ENCODE results near the gene TRIM45.

Gene TRIM45

DNA sequence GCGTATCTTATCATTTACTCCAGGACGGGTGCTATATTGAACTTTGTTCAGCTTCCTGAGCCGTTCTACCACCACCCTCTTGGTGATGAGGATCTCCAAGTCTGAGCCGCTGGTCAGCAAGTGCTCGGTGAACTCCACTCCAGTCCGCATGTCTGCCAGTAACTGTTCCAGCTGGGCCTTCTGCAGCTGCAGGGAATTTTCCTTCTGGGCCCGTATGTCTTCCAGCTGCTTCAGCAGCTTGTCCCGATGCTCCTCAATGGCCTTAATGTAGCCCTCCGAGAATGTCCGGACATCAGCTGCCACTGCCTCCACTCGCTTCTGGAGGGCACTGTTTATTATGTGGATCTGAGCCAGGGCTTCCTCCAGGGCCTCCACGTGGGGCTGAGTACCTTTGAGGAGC lies 3.4 kb downstream of the TRIM45 start:
- Histone ChIP-seq H3K4me1 (ENCODE audit: control insufficient read depth, insufficient read depth, low read length) (peaks cover 19% of the 10 kb centered on the region), H3K36me3 (ENCODE audit: control insufficient read depth, insufficient read depth, low read length) (peaks cover 40% of the 10 kb centered on the region), H3K9me3 (ENCODE audit: control insufficient read depth, low read length) (no peaks in the 10 kb centered on the region), H3K4me3 (ENCODE audit: insufficient read depth, low read depth, low read length) (no peak overlapping the region), H3K27ac (ENCODE audit: insufficient read depth, low read depth, low read length, poor library complexity, severe bottlenecking) (no peak overlapping the region), H3K27me3 (ENCODE audit: control insufficient read depth, insufficient read depth, low read length, poor library complexity, severe bottlenecking) (no peaks in the 10 kb centered on the region)
- 92 to 93% methylated on average over 12 of the region's 12 CpGs for WGBS, 2 experiments

DNA sequence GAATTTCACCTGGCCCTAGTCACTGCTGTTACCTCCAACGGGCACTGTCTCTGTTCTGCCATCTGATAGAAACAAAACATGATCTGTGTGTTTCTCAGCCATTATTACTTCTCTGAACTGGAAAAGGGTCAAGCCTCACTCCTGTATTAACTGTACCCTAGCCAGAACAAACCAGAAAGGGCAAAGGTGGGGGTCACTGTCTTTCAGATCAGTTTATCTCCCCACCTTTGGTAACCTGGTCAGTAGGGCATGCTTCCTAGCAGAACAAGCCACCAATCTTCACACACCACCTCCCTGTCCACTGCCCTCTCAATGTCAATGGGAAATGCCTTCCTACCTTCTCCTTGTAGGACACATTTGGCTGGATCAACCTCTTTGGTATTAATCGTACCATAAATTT lies 3.9 kb downstream of the TRIM45 start:
- no peaks in the 10 kb centered on the region for H3K27me3 ChIP-seq (ENCODE audit: control insufficient read depth, insufficient read depth, low read length, poor library complexity, severe bottlenecking)
- H3K27ac ChIP-seq (ENCODE audit: insufficient read depth, low read depth, low read length, poor library complexity, severe bottlenecking) = no peak overlapping the region
- WGBS, 2 experiments = 90 to 95% methylated on average over 2 of the region's 2 CpGs
- peaks cover 40% of the 10 kb centered on the region for H3K36me3 ChIP-seq (ENCODE audit: control insufficient read depth, insufficient read depth, low read length)
- H3K4me1 ChIP-seq (ENCODE audit: control insufficient read depth, insufficient read depth, low read length) = peaks cover 19% of the 10 kb centered on the region
- no peak overlapping the region for H3K4me3 ChIP-seq (ENCODE audit: insufficient read depth, low read depth, low read length)
- H3K9me3 ChIP-seq (ENCODE audit: control insufficient read depth, low read length) = no peaks in the 10 kb centered on the region

DNA sequence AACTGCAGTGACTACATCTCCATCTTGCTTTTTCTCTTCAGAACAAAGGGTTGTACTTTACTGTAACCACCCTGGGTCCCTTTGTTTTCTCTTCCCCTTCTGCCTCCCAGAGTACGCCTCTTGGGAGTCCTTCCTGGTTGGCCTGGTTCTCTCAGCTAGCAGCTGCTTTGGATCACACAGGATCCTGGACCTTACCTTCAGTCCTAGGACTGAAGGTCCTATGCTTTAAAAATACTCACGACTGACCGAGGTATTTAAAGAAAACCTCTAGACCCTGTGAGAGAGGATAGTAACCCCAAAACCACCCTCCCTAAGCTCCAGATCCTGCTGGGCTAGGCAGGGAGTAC lies 4.8 kb downstream of the TRIM45 start:
- Histone ChIP-seq H3K9me3 (ENCODE audit: control insufficient read depth, low read length) (no peaks in the 10 kb centered on the region), H3K4me1 (ENCODE audit: control insufficient read depth, insufficient read depth, low read length) (peaks cover 14% of the 10 kb centered on the region), H3K36me3 (ENCODE audit: control insufficient read depth, insufficient read depth, low read length) (peaks cover 40% of the 10 kb centered on the region), H3K27me3 (ENCODE audit: control insufficient read depth, insufficient read depth, low read length, poor library complexity, severe bottlenecking) (no peaks in the 10 kb centered on the region), H3K4me3 (ENCODE audit: insufficient read depth, low read depth, low read length) (no peak overlapping the region), H3K27ac (ENCODE audit: insufficient read depth, low read depth, low read length, poor library complexity, severe bottlenecking) (no peak overlapping the region)
- 93 to 98% methylated on average over 3 of the region's 3 CpGs for WGBS, 2 experiments

DNA sequence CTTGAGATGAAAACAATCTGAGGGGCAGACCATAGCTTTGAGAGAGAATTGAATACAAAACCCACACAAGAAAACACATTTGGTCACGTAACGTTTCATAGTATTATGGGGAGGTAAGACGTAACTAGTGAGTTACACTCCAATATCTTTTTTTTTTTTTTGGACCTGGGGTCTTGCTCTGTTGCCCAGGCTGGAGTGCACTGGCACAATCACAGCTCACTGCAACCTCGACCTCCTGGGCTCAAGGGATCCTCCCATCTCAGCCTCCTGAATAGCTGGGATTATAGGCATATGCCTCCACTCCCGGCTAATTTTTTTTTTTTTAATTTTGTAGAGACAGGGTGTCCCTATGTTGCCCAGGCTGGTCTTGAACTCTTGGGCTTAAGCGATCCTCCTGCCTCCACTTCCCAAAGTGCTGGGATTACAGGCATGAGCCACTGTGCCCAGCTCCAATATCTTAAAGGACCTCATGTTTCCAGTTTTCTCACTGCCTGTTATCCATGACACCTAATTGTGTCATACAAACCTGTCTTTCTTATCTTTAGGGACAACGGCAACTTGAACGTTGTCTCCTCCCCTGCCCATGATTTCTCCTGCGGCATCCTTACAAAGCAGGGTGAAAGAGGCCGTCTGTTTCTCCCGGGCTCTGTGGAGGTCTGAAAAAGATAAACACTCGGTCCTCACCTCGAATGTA lies 5.3 kb downstream of the TRIM45 start:
- H3K36me3 ChIP-seq (ENCODE audit: control insufficient read depth, insufficient read depth, low read length) = peaks cover 43% of the 10 kb centered on the region
- H3K4me1 ChIP-seq (ENCODE audit: control insufficient read depth, insufficient read depth, low read length) = peaks cover 14% of the 10 kb centered on the region
- WGBS, 2 experiments = 94 to 96% methylated on average over 13 of the region's 13 CpGs
- no peaks in the 10 kb centered on the region for H3K27me3 ChIP-seq (ENCODE audit: control insufficient read depth, insufficient read depth, low read length, poor library complexity, severe bottlenecking)
- no peak overlapping the region for H3K27ac ChIP-seq (ENCODE audit: insufficient read depth, low read depth, low read length, poor library complexity, severe bottlenecking)
- no peak overlapping the region for H3K4me3 ChIP-seq (ENCODE audit: insufficient read depth, low read depth, low read length)
- no peaks in the 10 kb centered on the region for H3K9me3 ChIP-seq (ENCODE audit: control insufficient read depth, low read length)

DNA sequence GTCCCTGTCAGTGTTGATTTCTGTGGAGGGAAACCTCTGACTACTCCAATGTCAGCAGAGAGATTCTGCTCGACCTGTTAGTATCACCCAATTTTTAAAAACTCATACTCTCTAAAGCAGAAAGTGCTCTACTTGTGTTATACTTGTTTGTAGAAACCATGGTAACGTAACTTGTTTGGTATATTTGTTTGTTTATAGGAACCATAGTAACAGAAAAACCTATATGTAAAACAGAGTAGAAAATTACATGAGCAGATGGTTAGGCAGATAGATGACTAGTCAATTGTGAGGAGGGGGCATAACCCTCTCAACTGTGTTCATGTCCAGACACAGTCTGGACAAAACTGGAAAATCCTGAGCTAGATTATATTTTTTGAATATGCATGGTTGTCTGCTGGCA lies 6.7 kb downstream of the TRIM45 start:
- no peak overlapping the region for H3K27ac ChIP-seq (ENCODE audit: insufficient read depth, low read depth, low read length, poor library complexity, severe bottlenecking)
- H3K9me3 ChIP-seq (ENCODE audit: control insufficient read depth, low read length) = no peaks in the 10 kb centered on the region
- peaks cover 5% of the 10 kb centered on the region for H3K4me1 ChIP-seq (ENCODE audit: control insufficient read depth, insufficient read depth, low read length)
- H3K36me3 ChIP-seq (ENCODE audit: control insufficient read depth, insufficient read depth, low read length) = peaks cover 51% of the 10 kb centered on the region
- WGBS, 2 experiments = 80% methylated on average over 1 of the region's 2 CpGs; no CpG with 5 or more reads in 1 of the 2 experiments
- H3K27me3 ChIP-seq (ENCODE audit: control insufficient read depth, insufficient read depth, low read length, poor library complexity, severe bottlenecking) = no peaks in the 10 kb centered on the region
- no peak overlapping the region for H3K4me3 ChIP-seq (ENCODE audit: insufficient read depth, low read depth, low read length)

DNA sequence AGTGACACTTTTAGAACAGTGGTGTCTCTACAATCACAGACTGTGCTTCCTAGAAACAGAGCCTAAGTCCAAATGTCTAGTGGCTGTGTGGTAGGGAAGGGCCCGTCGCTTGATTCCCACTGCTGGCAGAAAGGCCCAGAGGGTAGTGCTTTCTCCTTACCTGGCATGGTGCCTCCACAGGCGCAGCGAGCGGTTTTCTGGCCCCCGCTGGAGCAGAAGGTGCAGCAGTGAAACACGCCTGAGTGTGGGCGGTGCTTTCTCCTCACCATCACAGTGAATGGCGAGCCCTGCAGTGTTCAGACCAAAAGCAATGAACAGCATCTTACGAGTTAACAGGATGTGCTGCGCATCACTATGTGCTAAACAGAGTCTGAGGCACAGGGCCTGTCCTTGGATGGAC lies 8.3 kb downstream of the TRIM45 start:
- WGBS, 2 experiments = 91 to 95% methylated on average over 11 of the region's 11 CpGs
- no peak overlapping the region for H3K27ac ChIP-seq (ENCODE audit: insufficient read depth, low read depth, low read length, poor library complexity, severe bottlenecking)

DNA sequence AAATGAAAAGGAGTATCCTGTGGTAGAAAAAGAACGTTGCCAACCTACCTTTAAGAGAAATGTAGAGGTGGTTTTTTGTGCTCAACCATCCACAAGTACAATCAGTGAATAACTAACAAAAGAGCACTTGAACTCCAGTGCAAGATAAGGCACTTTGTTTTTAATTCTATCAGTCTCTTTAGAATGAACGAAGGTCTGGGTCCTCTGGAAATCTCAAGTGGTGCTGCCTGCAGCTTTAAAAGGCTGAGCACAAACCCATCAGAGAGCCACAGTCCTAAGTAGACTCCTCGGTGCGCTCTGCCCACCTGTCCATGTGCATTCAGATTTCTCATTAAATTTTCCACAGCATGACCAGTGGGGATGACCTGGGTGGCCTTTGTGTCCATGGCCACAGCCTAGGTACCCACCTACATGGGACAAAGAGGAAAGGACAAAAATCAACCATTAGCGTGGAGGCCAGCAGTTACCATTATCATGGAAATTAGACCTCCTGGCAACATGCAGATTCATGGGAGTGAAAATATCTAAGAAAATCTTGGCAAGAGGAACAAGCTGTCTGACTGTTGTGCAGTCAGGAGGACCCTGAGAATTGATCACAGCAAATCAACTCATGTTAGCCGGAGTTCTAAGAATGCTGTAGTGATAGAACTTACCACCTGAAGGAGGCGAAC lies 9.4 kb downstream of the TRIM45 start:
- Histone ChIP-seq H3K9me3 (ENCODE audit: control insufficient read depth, low read length) (no peaks in the 10 kb centered on the region), H3K36me3 (ENCODE audit: control insufficient read depth, insufficient read depth, low read length) (peaks cover 62% of the 10 kb centered on the region), H3K27ac (ENCODE audit: insufficient read depth, low read depth, low read length, poor library complexity, severe bottlenecking) (no peak overlapping the region), H3K27me3 (ENCODE audit: control insufficient read depth, insufficient read depth, low read length, poor library complexity, severe bottlenecking) (no peaks in the 10 kb centered on the region), H3K4me3 (ENCODE audit: insufficient read depth, low read depth, low read length) (no peak overlapping the region), H3K4me1 (ENCODE audit: control insufficient read depth, insufficient read depth, low read length) (peaks cover 5% of the 10 kb centered on the region)
- WGBS, 2 experiments = 85% methylated on average over 6 to 7 of the region's 7 CpGs

More for the DNA sequence above, 8.3 kb downstream of the TRIM45 start:
- Histone ChIP-seq H3K4me1 (ENCODE audit: control insufficient read depth, insufficient read depth, low read length) (peaks cover 5% of the 10 kb centered on the region), H3K9me3 (ENCODE audit: control insufficient read depth, low read length) (no peaks in the 10 kb centered on the region), H3K36me3 (ENCODE audit: control insufficient read depth, insufficient read depth, low read length) (peaks cover 63% of the 10 kb centered on the region), H3K27me3 (ENCODE audit: control insufficient read depth, insufficient read depth, low read length, poor library complexity, severe bottlenecking) (no peaks in the 10 kb centered on the region), H3K4me3 (ENCODE audit: insufficient read depth, low read depth, low read length) (no peak overlapping the region)

DNA sequence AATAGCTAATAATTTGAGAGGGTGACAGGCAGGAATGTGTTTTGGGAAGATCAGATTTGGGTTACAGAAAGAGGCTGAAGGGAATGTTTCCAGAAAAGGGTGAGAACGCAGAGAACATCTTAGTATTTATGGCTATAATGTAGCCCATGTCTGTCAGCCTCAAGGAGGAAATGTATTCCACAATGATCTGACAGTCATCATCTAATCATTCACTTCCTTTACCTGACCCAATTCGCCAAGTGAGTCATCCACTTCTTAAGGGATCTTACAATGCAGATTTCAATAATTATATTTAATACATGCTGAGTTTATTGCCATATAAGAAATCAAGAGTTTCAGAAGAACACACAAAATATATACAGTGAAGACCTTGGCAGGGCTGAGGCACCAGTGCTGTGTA lies 10.8 kb downstream of the TRIM45 start:
- H3K27ac ChIP-seq (ENCODE audit: insufficient read depth, low read depth, low read length, poor library complexity, severe bottlenecking) = no peak overlapping the region
- no peak overlapping the region for H3K4me3 ChIP-seq (ENCODE audit: insufficient read depth, low read depth, low read length)
- peaks cover 59% of the 10 kb centered on the region for H3K36me3 ChIP-seq (ENCODE audit: control insufficient read depth, insufficient read depth, low read length)
- 80 to 98% methylated on average over 2 of the region's 2 CpGs for WGBS, 2 experiments
- no peaks in the 10 kb centered on the region for H3K27me3 ChIP-seq (ENCODE audit: control insufficient read depth, insufficient read depth, low read length, poor library complexity, severe bottlenecking)
- H3K9me3 ChIP-seq (ENCODE audit: control insufficient read depth, low read length) = no peaks in the 10 kb centered on the region
- peaks cover 5% of the 10 kb centered on the region for H3K4me1 ChIP-seq (ENCODE audit: control insufficient read depth, insufficient read depth, low read length)

DNA sequence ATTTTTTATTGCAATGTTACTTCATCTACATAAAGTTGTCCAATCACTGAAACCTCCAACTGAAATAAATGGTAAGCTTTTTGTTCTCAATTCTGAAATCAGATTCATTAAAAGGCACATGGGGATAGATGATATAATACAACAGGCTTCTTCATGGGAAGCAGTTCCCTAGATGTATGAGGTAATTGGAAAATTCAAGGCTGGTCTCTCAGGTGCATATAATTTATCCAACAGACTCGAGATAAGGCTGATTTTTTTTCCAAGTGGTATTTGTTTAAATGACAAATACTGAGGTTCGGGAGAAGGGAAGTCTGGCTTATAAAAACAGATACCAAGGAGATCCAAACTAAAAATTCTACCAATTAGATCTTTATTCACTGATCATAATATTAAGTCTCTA lies 14.2 kb downstream of the TRIM45 start:
- WGBS, 2 experiments = 88 to 100% methylated on average over 2 of the region's 2 CpGs
- Histone ChIP-seq H3K27me3 (ENCODE audit: control insufficient read depth, insufficient read depth, low read length, poor library complexity, severe bottlenecking) (no peaks in the 10 kb centered on the region), H3K36me3 (ENCODE audit: control insufficient read depth, insufficient read depth, low read length) (peaks cover 37% of the 10 kb centered on the region), H3K9me3 (ENCODE audit: control insufficient read depth, low read length) (no peaks in the 10 kb centered on the region), H3K4me1 (ENCODE audit: control insufficient read depth, insufficient read depth, low read length) (no peaks in the 10 kb centered on the region), H3K4me3 (ENCODE audit: insufficient read depth, low read depth, low read length) (no peak overlapping the region), H3K27ac (ENCODE audit: insufficient read depth, low read depth, low read length, poor library complexity, severe bottlenecking) (no peak overlapping the region)

DNA sequence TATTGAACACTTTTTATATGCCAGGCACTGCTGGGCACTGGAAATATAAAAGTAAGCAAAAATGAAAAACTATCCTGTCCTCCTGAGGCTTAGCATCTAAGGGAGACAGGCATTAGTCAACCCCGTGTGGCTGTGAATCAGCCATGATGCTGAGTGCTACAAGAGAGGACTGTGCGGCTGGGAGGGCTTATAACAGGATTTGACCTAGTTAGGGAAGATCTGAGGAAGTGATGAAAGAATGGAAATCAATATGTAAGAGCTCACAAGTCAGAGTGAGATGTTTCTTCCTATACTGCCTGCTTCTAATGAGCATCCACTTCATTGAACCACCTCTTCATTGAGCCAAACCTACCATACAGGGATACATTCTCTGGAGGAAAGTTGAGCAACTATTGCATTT lies 15.1 kb downstream of the TRIM45 start:
- no peaks in the 10 kb centered on the region for H3K9me3 ChIP-seq (ENCODE audit: control insufficient read depth, low read length)
- 88 to 95% methylated on average over 2 of the region's 2 CpGs for WGBS, 2 experiments
- peaks cover 45% of the 10 kb centered on the region for H3K36me3 ChIP-seq (ENCODE audit: control insufficient read depth, insufficient read depth, low read length)
- no peaks in the 10 kb centered on the region for H3K4me1 ChIP-seq (ENCODE audit: control insufficient read depth, insufficient read depth, low read length)
- H3K4me3 ChIP-seq (ENCODE audit: insufficient read depth, low read depth, low read length) = no peak overlapping the region
- H3K27ac ChIP-seq (ENCODE audit: insufficient read depth, low read depth, low read length, poor library complexity, severe bottlenecking) = no peak overlapping the region
- no peaks in the 10 kb centered on the region for H3K27me3 ChIP-seq (ENCODE audit: control insufficient read depth, insufficient read depth, low read length, poor library complexity, severe bottlenecking)

Data from ectodermal cell (in vitro differentiated cells).